ENCODE results near the gene PDGFRA. TPM values are rescaled to one million over a fixed set of nuclear protein-coding genes. Genes with fewer than 3 reads are reported as not detected.

Gene PDGFRA
- total RNA-seq (100 to 1,000 TPM; 199 to 736 (median 445) TPM), polyA plus RNA-seq (100 to 1,000 TPM; 192 to 213 TPM)
- long read RNA-seq, donor 1, transcript PDGFRA-206 (4 exons, 2,202 nt): major isoform, 9 of 326 reads
- long read RNA-seq, donor 1, partial matches to known transcripts: 202 of 326 reads
- long read RNA-seq, donor 1, other reads (novel, unspliced or antisense): 114 of 326 reads
- long read RNA-seq, donor 2, full-length matches to known transcripts: 5 of 5 reads
- long read RNA-seq, donor 2, partial matches to known transcripts: 0 of 5 reads
- long read RNA-seq, donor 2, other reads (novel, unspliced or antisense): 0 of 5 reads
- long read RNA-seq, donor 3, full-length matches to known transcripts: 289 of 629 reads
- long read RNA-seq, donor 3, partial matches to known transcripts: 152 of 629 reads
- long read RNA-seq, donor 3, other reads (novel, unspliced or antisense): 188 of 629 reads

- Histone ChIP-seq H3K4me1 (ENCODE audit: insufficient read depth) (peaks cover 4% of the 10 kb centered on the region), H3K4me3 (peak within 1 kb of the TSS; percentile 68), H3K9me3 (no peaks in the 10 kb centered on the region), H3K27me3 (no peaks in the 10 kb centered on the region), H3K36me3 (no peaks in the 10 kb centered on the region), H3K27ac (peak within 1 kb of the TSS; percentile 81 to 84)
- 4 to 7% (median 7%) methylated on average over 15 of the region's 15 CpGs for WGBS, 3 donors
- TF ChIP-seq EP300 (IDR thresholded peaks at IDR 0.05) (peak; percentile 14), POLR2A (IDR thresholded peaks at IDR 0.05) (peak; percentile 18), CTCF (IDR thresholded peaks at IDR 0.05) (peak in 1 of 3 donors; percentile 17)
- DNase-seq: peak; percentile 88 to 95 (median 92)
- intact Hi-C loops (cut with DNase I): loop anchor here (5.0 to 10.0 kb wide), 13 partner anchors 164 to 1854 kb away; partner anchors contain the start of gene CHIC2 (in 1 of the 4)
Measured at GRCh38 chr4:54228961-54229501, at the start of gene PDGFRA. PDGFRA (plus strand) TSS chr4:54229293; CDS start chr4:54258769, 29,476 bp downstream.

GRCh38 chr4:54184581-54184980 is 44.5 kb upstream of the PDGFRA start:
- DNase-seq: no peak
- Histone ChIP-seq H3K4me3 (no peak overlapping the region), H3K27ac (no peak overlapping the region), H3K36me3 (no peaks in the 10 kb centered on the region), H3K27me3 (no peaks in the 10 kb centered on the region), H3K9me3 (no peaks in the 10 kb centered on the region), H3K4me1 (ENCODE audit: insufficient read depth) (peaks cover 4% of the 10 kb centered on the region)
- 47 to 80% (median 57%) methylated on average over 3 of the region's 3 CpGs for WGBS, 3 donors
- TF ChIP-seq EP300 (IDR thresholded peaks at IDR 0.05) (no peak), POLR2A (IDR thresholded peaks at IDR 0.05) (no peak), CTCF (IDR thresholded peaks at IDR 0.05) (no peak)
- intact Hi-C loops (cut with DNase I): no loop called here

- TF ChIP-seq EP300 (IDR thresholded peaks at IDR 0.05) (no peak), POLR2A (IDR thresholded peaks at IDR 0.05) (no peak), CTCF (IDR thresholded peaks at IDR 0.05) (no peak)
- whole genome bisulfite sequencing, 3 donors: 73 to 79% (median 75%) methylated on average over 5 of the region's 5 CpGs
- no peak overlapping the region for H3K27ac ChIP-seq
- no peaks in the 10 kb centered on the region for H3K27me3 ChIP-seq
- H3K4me3 ChIP-seq: no peak overlapping the region
- intact Hi-C loops (cut with DNase I): no loop called here
- H3K9me3 ChIP-seq: no peaks in the 10 kb centered on the region
- H3K4me1 ChIP-seq (ENCODE audit: insufficient read depth): peaks cover 4% of the 10 kb centered on the region
- H3K36me3 ChIP-seq: no peaks in the 10 kb centered on the region
- no peak for DNase-seq
Measured at GRCh38 chr4:54185044-54185780, 43.9 kb upstream of the PDGFRA start.

- Histone ChIP-seq H3K27ac (no peak overlapping the region), H3K9me3 (no peaks in the 10 kb centered on the region), H3K27me3 (no peaks in the 10 kb centered on the region), H3K36me3 (no peaks in the 10 kb centered on the region), H3K4me1 (ENCODE audit: insufficient read depth) (peaks cover 4% of the 10 kb centered on the region), H3K4me3 (no peak overlapping the region)
- DNase-seq: no peak
- 56 to 82% (median 63%) methylated on average over 1 of the region's 1 CpG for WGBS, 3 donors
- TF ChIP-seq POLR2A (IDR thresholded peaks at IDR 0.05) (no peak), CTCF (IDR thresholded peaks at IDR 0.05) (no peak), EP300 (IDR thresholded peaks at IDR 0.05) (no peak)
- intact Hi-C loops (cut with DNase I): no loop called here
Measured at GRCh38 chr4:54185866-54186265, 43.2 kb upstream of the PDGFRA start.

All from ovary (tissue), 10 donors.